ENCODE data around the gene SLC30A7.
"Not testable (repeated sequence)": the region's sequence is repeated elsewhere in the genome, so short reads cannot be mapped to it uniquely, and the experiment has no call there.

SLC30A7 gene

GRCh38 chr1:100942304-100943046 lies 46.6 kb downstream of the SLC30A7 start:
- DNase-seq: no peak

- DNase-seq: no peak
These were observed 47.6 kb downstream of the SLC30A7 start for GRCh38 chr1:100943533-100943932.

GRCh38 chr1:100946064-100946463 lies 50.2 kb downstream of the SLC30A7 start:
- DNase-seq: not testable (repeated sequence)

- not testable (repeated sequence) for DNase-seq
These were observed 51.9 kb downstream of the SLC30A7 start for GRCh38 chr1:100947816-100948215.

- DNase-seq: not testable (repeated sequence)
These were observed 53.0 kb downstream of the SLC30A7 start for GRCh38 chr1:100948721-100949405.

GRCh38 chr1:100949515-100950158 lies 53.7 kb downstream of the SLC30A7 start:
- DNase-seq: not testable (repeated sequence)

- no peak for DNase-seq
These were observed 54.4 kb downstream of the SLC30A7 start for GRCh38 chr1:100950337-100950736.

- DNase-seq: no peak
These were observed 54.9 kb downstream of the SLC30A7 start for GRCh38 chr1:100950781-100951180.

- DNase-seq: no peak
These were observed 56.3 kb downstream of the SLC30A7 start for GRCh38 chr1:100952104-100952745.

- DNase-seq: not testable (repeated sequence)
These were observed 57.1 kb downstream of the SLC30A7 start for GRCh38 chr1:100952970-100953369.

- DNase-seq: no peak
These were observed 58.3 kb downstream of the SLC30A7 start for GRCh38 chr1:100953960-100954730.

GRCh38 chr1:100955322-100955721 lies 59.4 kb downstream of the SLC30A7 start:
- DNase-seq: no peak

GRCh38 chr1:100959502-100960060 lies 63.7 kb downstream of the SLC30A7 start:
- DNase-seq: no peak

GRCh38 chr1:100960098-100960497 lies 64.2 kb downstream of the SLC30A7 start:
- DNase-seq: no peak

GRCh38 chr1:100968621-100969020 lies 72.7 kb downstream of the SLC30A7 start:
- DNase-seq: no peak

GRCh38 chr1:100969327-100969726 lies 73.4 kb downstream of the SLC30A7 start:
- no peak for DNase-seq

GRCh38 chr1:100971021-100971420 lies 75.1 kb downstream of the SLC30A7 start:
- DNase-seq: no peak

GRCh38 chr1:100972185-100972584 lies 76.3 kb downstream of the SLC30A7 start:
- DNase-seq: no peak

GRCh38 chr1:100976936-100977335 lies 81.0 kb downstream of the SLC30A7 start:
- DNase-seq: no peak

- no peak for DNase-seq
These were observed 83.7 kb downstream of the SLC30A7 start for GRCh38 chr1:100979631-100980030.

- DNase-seq: no peak
These were observed 86.9 kb downstream of the SLC30A7 start for GRCh38 chr1:100982793-100983192.

GRCh38 chr1:100988121-100988520 lies 92.2 kb downstream of the SLC30A7 start:
- no peak for DNase-seq

All from retina (tissue), 1 donor.